Activated B cell treated with CpG ODN at 0.5 μM for 24 hours (primary cell): ENCODE measurements around the gene THOP1. TPM values are rescaled to one million over a fixed set of nuclear protein-coding genes. Genes with fewer than 3 reads are reported as not detected.

ENCODE experiments used
- ATAC-seq: fragments of 200-7000 bp; cut with Tn5 transposase; one replicate; pipeline ENCODE4 v1.10.0; 2021; ENCODE audit warnings: low read depth, mild to moderate bottlenecking, moderate library complexity
- CTCF ChIA-PET: fragments of 350-600 bp; sonication (Branson Sonifier 250); formaldehyde crosslinking; loops from one replicate; lab custom pipeline; 2021; ENCODE audit warnings: antibody characterized with exemption; lab: Charles Lee
- POLR2A ChIA-PET: fragments of 350-600 bp; sonication (Branson Sonifier 250); formaldehyde crosslinking; loops from one replicate; lab custom pipeline; 2021; ENCODE audit warnings: antibody characterized with exemption; lab: Charles Lee
- DNase-seq: peaks from one replicate; pipeline ENCODE4 v3.0.0; 2022
- H3K27ac Mint-ChIP-seq: one replicate; pipeline ENCODE4 v1.8.0; 2020; ENCODE audit warnings: mixed read lengths
- H3K27me3 Mint-ChIP-seq: one replicate; pipeline ENCODE4 v1.8.0; 2021; ENCODE audit warnings: mixed read lengths
- H3K36me3 Mint-ChIP-seq: one replicate; pipeline ENCODE4 v1.8.0; 2021; ENCODE audit warnings: low read depth, mixed read lengths
- H3K4me1 Mint-ChIP-seq: one replicate; pipeline ENCODE4 v1.8.0; 2021; ENCODE audit warnings: mixed read lengths
- H3K4me3 Mint-ChIP-seq: one replicate; pipeline ENCODE4 v1.8.0; 2020; ENCODE audit warnings: mild to moderate bottlenecking, mixed read lengths
- H3K9me3 Mint-ChIP-seq: one replicate; pipeline ENCODE4 v1.8.0; 2020; ENCODE audit warnings: mixed read lengths
- CTCF ChIP-seq: fragments of 200-600 bp; IDR thresholded peaks from one replicate; pipeline ENCODE4 v1.8.0; 2022; ENCODE audit warnings: antibody characterized with exemption, mild to moderate bottlenecking
- intact Hi-C: fragments of 100-400 bp; cut with micrococcal nuclease; formaldehyde crosslinking; loops from one replicate; pipeline ENCODE4 v1.15.1; 2024
- total RNA-seq: library from RNA; stranded (reverse); gene quantifications from 2 replicates; pipeline ENCODE4 v1.2.3, GENCODE V29; 2022

THOP1 gene
- total RNA-seq, 1 donor from 2014 or later = 104 TPM

- Mint-ChIP-seq H3K4me1 (peaks cover 22% of the 10 kb centered on the region), H3K36me3 (peaks cover 59% of the 10 kb centered on the region), H3K4me3 (no peak overlapping the region), H3K9me3 (no peaks in the 10 kb centered on the region), H3K27me3 (no peaks in the 10 kb centered on the region), H3K27ac (no peak overlapping the region)
- TF ChIP-seq CTCF = no peak
- DNase-seq = no peak
- ChIA-PET CTCF (no interaction called here), POLR2A (interaction anchor here (0.7 kb wide), 1 partner anchor 732 kb away, joined by 3 read pairs; no protein-coding TSS in a partner anchor)
- ATAC-seq = no peak
- intact Hi-C loops = no loop called here
These were observed 8.3 kb downstream of the THOP1 start for GRCh38 chr19:2793577-2793976.

- Mint-ChIP-seq H3K4me3 (no peak overlapping the region), H3K4me1 (peaks cover 4% of the 10 kb centered on the region), H3K27ac (no peak overlapping the region), H3K9me3 (no peaks in the 10 kb centered on the region), H3K27me3 (no peaks in the 10 kb centered on the region), H3K36me3 (peaks cover 72% of the 10 kb centered on the region)
- ATAC-seq = no peak
- CTCF ChIA-PET = no interaction called here
- DNase-seq = no peak
- TF ChIP-seq CTCF = no peak
- intact Hi-C loops = no loop called here
- POLR2A ChIA-PET = interaction anchor here (0.5 kb wide), 1 partner anchor 568 kb away, joined by 6 read pairs; no protein-coding TSS in a partner anchor
These were observed 10.7 kb downstream of the THOP1 start for GRCh38 chr19:2795827-2796658.

DNA sequence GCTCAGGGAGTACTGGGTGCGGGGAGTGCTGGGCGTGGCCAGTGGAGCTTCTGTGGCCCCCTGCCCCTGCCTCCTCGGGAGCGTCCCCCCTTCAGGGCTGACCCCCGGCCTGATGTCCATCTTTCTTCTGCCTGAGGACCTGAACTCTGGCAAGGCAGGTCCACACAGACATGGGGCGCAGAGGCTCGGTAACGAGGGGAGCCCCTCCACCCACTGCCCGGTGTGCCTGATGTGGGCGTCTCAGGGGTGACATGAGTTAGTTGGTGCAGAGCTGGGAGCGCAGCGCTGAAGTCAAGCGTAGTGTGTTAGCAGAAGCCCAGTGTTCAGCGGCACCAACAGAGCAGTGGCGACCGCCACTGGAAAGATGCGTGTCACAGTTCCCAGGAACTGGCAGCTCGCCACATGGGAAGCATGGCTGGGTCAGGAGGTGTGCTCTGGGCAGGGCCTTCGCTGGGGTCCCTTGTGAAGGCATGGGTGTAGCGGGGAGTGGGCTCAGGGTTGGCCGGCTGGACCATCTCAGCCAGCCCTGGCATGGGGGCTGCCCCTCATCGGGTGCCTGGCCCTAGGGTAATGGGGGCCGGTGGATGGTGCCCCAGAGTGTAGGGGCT is 11.5 kb downstream of the THOP1 start:
- peaks cover 4% of the 10 kb centered on the region for H3K4me1 Mint-ChIP-seq
- no peak for TF ChIP-seq CTCF
- H3K27ac Mint-ChIP-seq = no peak overlapping the region
- intact Hi-C loops = no loop called here
- H3K36me3 Mint-ChIP-seq = peaks cover 72% of the 10 kb centered on the region
- H3K9me3 Mint-ChIP-seq = no peaks in the 10 kb centered on the region
- no peak overlapping the region for H3K4me3 Mint-ChIP-seq
- ATAC-seq (no peak), DNase-seq (no peak)
- no peaks in the 10 kb centered on the region for H3K27me3 Mint-ChIP-seq
- CTCF ChIA-PET = no interaction called here
- POLR2A ChIA-PET = no interaction called here

GRCh38 chr19:2797280-2797679 is 12.0 kb downstream of the THOP1 start:
- H3K27ac Mint-ChIP-seq = no peak overlapping the region
- no peak for TF ChIP-seq CTCF
- H3K4me3 Mint-ChIP-seq = no peak overlapping the region
- peaks cover 70% of the 10 kb centered on the region for H3K36me3 Mint-ChIP-seq
- ATAC-seq = no peak
- POLR2A ChIA-PET = no interaction called here
- no peaks in the 10 kb centered on the region for H3K9me3 Mint-ChIP-seq
- CTCF ChIA-PET = no interaction called here
- H3K27me3 Mint-ChIP-seq = no peaks in the 10 kb centered on the region
- no peak for DNase-seq
- intact Hi-C loops = no loop called here
- peaks cover 4% of the 10 kb centered on the region for H3K4me1 Mint-ChIP-seq

- Mint-ChIP-seq H3K27me3 (no peaks in the 10 kb centered on the region), H3K9me3 (no peaks in the 10 kb centered on the region), H3K36me3 (peaks cover 73% of the 10 kb centered on the region), H3K27ac (no peak overlapping the region), H3K4me1 (no peaks in the 10 kb centered on the region), H3K4me3 (no peak overlapping the region)
- POLR2A ChIA-PET = no interaction called here
- DNase-seq = no peak
- no peak for ATAC-seq
- no peak for TF ChIP-seq CTCF
- intact Hi-C loops = no loop called here
- CTCF ChIA-PET = no interaction called here
These were observed 12.9 kb downstream of the THOP1 start for GRCh38 chr19:2798158-2798685.
